HCT116 (cell line): Measurements from ENCODE around the gene NCOA6. TPM values are rescaled to one million over a fixed set of nuclear protein-coding genes. Genes with fewer than 3 reads are reported as not detected.

Experiments
- ATAC-seq: fragments of 200-7000 bp; cut with Tn5 transposase; 2 replicates; pipeline ENCODE4 v1.9.1; 2020; ENCODE audit warnings: mild to moderate bottlenecking, moderate library complexity
- BruUV-seq: library from RNA; stranded (reverse); fragments of 400-500 nt; replicated peaks from 2 replicates; lab custom pipeline; 2021; lab: Mats Ljungman, UMichigan
- CTCF ChIA-PET: fragments of 300-600 bp; sonication (Branson Sonifier 250); formaldehyde crosslinking; loops from one replicate; lab custom pipeline; 2021; ENCODE audit warnings: antibody characterized with exemption; lab: Charles Lee
- POLR2A ChIA-PET: fragments of 300-600, 350-600 bp; sonication (Branson Sonifier 250); formaldehyde crosslinking; loops from one replicate; lab custom pipeline; 2021; ENCODE audit warnings: antibody characterized with exemption; lab: Charles Lee
- RAD21 ChIA-PET, 2 experiments: fragments of 300-600 bp; sonication (Branson Sonifier 250); formaldehyde crosslinking; loops; one replicate each; lab custom pipeline; 2023; ENCODE audit warnings: low total read pairs in 2 of 2; ENCODE audit not compliant: uncharacterized antibody in 2 of 2, unreplicated experiment in 2 of 2, low non-redundant PET in 1 of 2; lab: Charles Lee
- DNase-seq: peaks from one replicate; pipeline ENCODE4 v3.0.0-alpha.2; 2010; ENCODE audit warnings: low read depth, low spot score
- H2AFZ ChIP-seq: fragments of 200-600 bp; shearing (Covaris generic), sonication (generic); 2 replicates; pipeline ENCODE4 v1.6.1; 2017; ENCODE audit warnings: low read depth, mixed run types, mixed read lengths, antibody characterized with exemption, low read length; ENCODE audit not compliant: poor library complexity, severe bottlenecking
- H3K27ac ChIP-seq: 2 replicates; pipeline ENCODE4 v1.5.1; 2012; ENCODE audit warnings: low read depth, low read length
- H3K27me3 ChIP-seq: fragments of 200-600 bp; sonication (generic); 2 replicates; pipeline ENCODE4 v1.6.1; 2016; ENCODE audit warnings: mixed run types, low read length, mixed read lengths; ENCODE audit not compliant: insufficient read depth
- H3K36me3 ChIP-seq, 2 experiments: fragments of 200-500 bp in 1 of 2; fragments of 200-600 bp in 1 of 2; sonication (Bioruptor generic) in 1 of 2; sonication (generic) in 1 of 2; 2 replicates each; pipeline versions ENCODE4 v1.5.1 to v1.6.1; 2014 to 2016; ENCODE audit warnings: low read length in 2 of 2, inconsistent platforms in 1 of 2, mixed read lengths in 1 of 2, mixed run types in 1 of 2; ENCODE audit not compliant: insufficient read depth in 2 of 2, control insufficient read depth in 1 of 2
- H3K4me1 ChIP-seq, 2 experiments: fragments of 200-600 bp in 1 of 2; sonication (generic) in 1 of 2; 2 replicates each; pipeline versions ENCODE4 v1.5.1 to v1.6.1; 2012 to 2017; ENCODE audit warnings: low read length in 2 of 2, inconsistent platforms in 1 of 2, mild to moderate bottlenecking in 1 of 2, mixed read lengths in 1 of 2, mixed run types in 1 of 2, moderate library complexity in 1 of 2; ENCODE audit not compliant: insufficient read depth in 2 of 2, control insufficient read depth in 1 of 2
- H3K4me2 ChIP-seq: fragments of 200-600 bp; sonication (generic); 2 replicates; pipeline ENCODE4 v1.6.1; 2017; ENCODE audit warnings: mixed run types, low read length, mixed read lengths
- H3K4me3 ChIP-seq, 2 experiments: fragments of 200-600 bp in 1 of 2; sonication (generic) in 1 of 2; replicated peaks in 1 of 2; 2 replicates each; pipeline ENCODE4 v1.5.1; 2011 to 2016; ENCODE audit warnings: low read length in 2 of 2, control low read depth in 1 of 2, low read depth in 1 of 2, mild to moderate bottlenecking in 1 of 2, mixed read lengths in 1 of 2, mixed run types in 1 of 2
- H3K79me2 ChIP-seq: fragments of 200-600 bp; sonication (generic); 2 replicates; pipeline ENCODE4 v1.6.1; 2017; ENCODE audit warnings: mild to moderate bottlenecking, mixed run types, low read length, moderate library complexity, mixed read lengths; ENCODE audit not compliant: insufficient read depth
- H3K9ac ChIP-seq: fragments of 200-600 bp; sonication (generic); 2 replicates; pipeline ENCODE4 v1.6.1; 2016; ENCODE audit warnings: low read length, mixed read lengths
- H3K9me2 ChIP-seq: fragments of 200-600 bp; sonication (generic), shearing (Covaris generic); 2 replicates; pipeline ENCODE4 v1.6.1; 2017; ENCODE audit warnings: mixed run types, mild to moderate bottlenecking, moderate library complexity; ENCODE audit not compliant: insufficient read depth
- H3K9me3 ChIP-seq, 2 experiments: fragments of 200-500 bp in 1 of 2; fragments of 200-600 bp in 1 of 2; sonication (Bioruptor generic) in 1 of 2; sonication (generic) in 1 of 2; 2 replicates each; pipeline ENCODE4 v1.6.1; 2014 to 2017; ENCODE audit warnings: low read length in 2 of 2, mixed read lengths in 2 of 2, inconsistent platforms in 1 of 2, low read depth in 1 of 2, mild to moderate bottlenecking in 1 of 2, mixed run types in 1 of 2, moderate library complexity in 1 of 2; ENCODE audit not compliant: control insufficient read depth in 1 of 2, insufficient read depth in 1 of 2
- H4K20me1 ChIP-seq: fragments of 200-600 bp; sonication (generic), shearing (Covaris generic); 2 replicates; pipeline ENCODE4 v1.6.1; 2017; ENCODE audit warnings: mixed run types, mild to moderate bottlenecking, moderate library complexity; ENCODE audit not compliant: insufficient read depth
- CBX3 ChIP-seq: IDR thresholded peaks from 2 replicates; pipeline ENCODE4 v1.6.1; 2012; ENCODE audit warnings: low read depth
- CTCF ChIP-seq, 3 experiments: fragments of 200-600 bp in 1 of 3; sonication (generic) in 1 of 3; IDR thresholded peaks in 2 of 3; conservative IDR thresholded peaks in 1 of 3; 2 replicates each; pipeline ENCODE4 v1.5.1; 2012 to 2017; ENCODE audit warnings: low read depth in 2 of 3, low read length in 2 of 3, antibody characterized with exemption in 1 of 3, borderline replicate concordance in 1 of 3, control low read depth in 1 of 3, mild to moderate bottlenecking in 1 of 3, mixed read lengths in 1 of 3, mixed run types in 1 of 3, moderate library complexity in 1 of 3; ENCODE audit not compliant: insufficient read depth in 1 of 3
- EGR1 ChIP-seq: IDR thresholded peaks from 2 replicates; pipeline ENCODE4 v1.6.1; 2012; ENCODE audit warnings: low read depth
- ELF1 ChIP-seq: IDR thresholded peaks from 2 replicates; pipeline ENCODE4 v1.6.1; 2012; ENCODE audit warnings: low read depth, borderline replicate concordance
- FOSL1 ChIP-seq: IDR thresholded peaks from 2 replicates; pipeline ENCODE4 v1.6.1; 2012; ENCODE audit warnings: low read depth
- JUND ChIP-seq: IDR thresholded peaks from 2 replicates; pipeline ENCODE4 v1.6.1; 2012
- MAX ChIP-seq: IDR thresholded peaks from 2 replicates; pipeline ENCODE4 v1.6.1; 2012
- POLR2A ChIP-seq: IDR thresholded peaks from 2 replicates; pipeline ENCODE4 v1.7.0; 2011; ENCODE audit warnings: borderline replicate concordance; ENCODE audit not compliant: insufficient read depth, insufficient read length; ENCODE audit errors: extremely low read depth
- POLR2AphosphoS5 ChIP-seq: IDR thresholded peaks from 2 replicates; pipeline ENCODE4 v1.6.1; 2011; ENCODE audit warnings: mild to moderate bottlenecking, low read depth, low read length, moderate library complexity
- REST ChIP-seq: IDR thresholded peaks from 2 replicates; pipeline ENCODE4 v1.6.1; 2012; ENCODE audit warnings: low read depth
- SIN3A ChIP-seq: IDR thresholded peaks from 2 replicates; pipeline ENCODE4 v1.6.1; 2012; ENCODE audit warnings: low read depth
- TCF7L2 ChIP-seq: IDR thresholded peaks from 2 replicates; pipeline ENCODE4 v1.7.0; 2011; ENCODE audit warnings: borderline replicate concordance, inconsistent platforms; ENCODE audit not compliant: insufficient read depth, insufficient read length; ENCODE audit errors: extremely low read depth
- ZBTB33 ChIP-seq: IDR thresholded peaks from 2 replicates; pipeline ENCODE4 v1.6.1; 2011; ENCODE audit warnings: mild to moderate bottlenecking, low read length, moderate library complexity; ENCODE audit not compliant: insufficient replicate concordance; ENCODE audit errors: extremely low read depth
- ZFX ChIP-seq: fragments of 450-650 bp; IDR thresholded peaks from 2 replicates; pipeline ENCODE4 v1.6.1; 2017
- intact Hi-C: fragments of 100-400 bp; cut with micrococcal nuclease; formaldehyde crosslinking; loops from 2 replicates; pipeline ENCODE4 v1.10.0; 2022
- total RNA-seq: library from RNA; stranded (reverse); gene quantifications from one replicate; pipeline ENCODE4 v1.2.1, GENCODE V29; 2021; ENCODE audit not compliant: unreplicated experiment

Gene NCOA6
- total RNA-seq, 1 experiment from 2014 or later = 24.8 TPM

GRCh38 chr20:34753706-34754461 is 71.6 kb downstream of the NCOA6 start:
- POLR2A ChIA-PET = no interaction called here
- no peak overlapping the region for H3K27ac ChIP-seq
- H3K27me3 ChIP-seq = no peaks in the 10 kb centered on the region
- peaks cover 36 to 40% of the 10 kb centered on the region in 2 experiments for H3K36me3 ChIP-seq
- H4K20me1 ChIP-seq = no peaks in the 10 kb centered on the region
- DNase-seq (no peak), ATAC-seq (no peak)
- intact Hi-C loops = no loop called here
- no peaks in the 10 kb centered on the region for H3K9me3 ChIP-seq
- H3K79me2 ChIP-seq = no peaks in the 10 kb centered on the region
- no peak overlapping the region for H3K4me3 ChIP-seq
- no peaks in the 10 kb centered on the region for H3K4me1 ChIP-seq
- TF ChIP-seq CBX3 = no peak
- no peak for TF ChIP-seq MAX
- TF ChIP-seq ZFX = no peak
- TF ChIP-seq ZBTB33 = no peak
- no peak for TF ChIP-seq ELF1
- no peak for TF ChIP-seq JUND
- TF ChIP-seq POLR2AphosphoS5 = no peak
- TF ChIP-seq REST = no peak
- no peak for TF ChIP-seq EGR1
- TF ChIP-seq CTCF (IDR thresholded peaks at IDR 0.05 in 2 of 3, conservative IDR thresholded peaks at IDR 0.05 in 1 of 3; ENCODE audit: borderline replicate concordance in 1 of 3, insufficient read depth in 1 of 3, low read depth in 2 of 3, low read length in 2 of 3) = no peak; a peak in 1 of 6 replicates
- TF ChIP-seq TCF7L2 = no peak
- TF ChIP-seq POLR2A = no peak
- no peak for TF ChIP-seq FOSL1
- TF ChIP-seq SIN3A = no peak
- H3K4me2 ChIP-seq = no peak overlapping the region
- no TSS peak for BruUV-seq
- no peaks in the 10 kb centered on the region for H3K9me2 ChIP-seq
- CTCF ChIA-PET = interaction anchor here (0.6 to 1.5 kb wide), 2 partner anchors 16 to 441 kb away, joined by 3 read pairs; no protein-coding TSS in a partner anchor
- H2AFZ ChIP-seq = no peak overlapping the region
- RAD21 ChIA-PET = no interaction called here
- no peak overlapping the region for H3K9ac ChIP-seq
